MM.1S (cell line): ENCODE data around the gene SMARCAD1.

ENCODE experiments used
- DNase-seq: peaks from one replicate; pipeline ENCODE4 v3.0.0-alpha.2; 2015
- H2AFZ ChIP-seq: fragments of 300-600 bp; sonication (generic); 2 replicates; pipeline ENCODE4 v1.6.0; 2016; ENCODE audit warnings: antibody characterized with exemption, low read length
- H3F3A ChIP-seq: fragments of 300-600 bp; sonication (generic); 2 replicates; pipeline ENCODE4 v1.6.1; 2016; ENCODE audit warnings: mild to moderate bottlenecking, antibody characterized with exemption, low read length, moderate library complexity, mixed read lengths; ENCODE audit not compliant: insufficient read depth
- H3K27ac ChIP-seq: fragments of 300-600 bp; sonication (generic); 2 replicates; pipeline ENCODE4 v1.5.1; 2016; ENCODE audit warnings: mild to moderate bottlenecking, low read length
- H3K27me3 ChIP-seq: fragments of 300-600 bp; sonication (generic); replicated peaks from 2 replicates; pipeline ENCODE4 v1.6.0; 2016; ENCODE audit warnings: low read length; ENCODE audit not compliant: insufficient read depth
- H3K36me3 ChIP-seq: fragments of 300-600 bp; sonication (generic); replicated peaks from 2 replicates; pipeline ENCODE4 v1.6.1; 2016; ENCODE audit warnings: mild to moderate bottlenecking, low read length, mixed read lengths; ENCODE audit not compliant: insufficient read depth
- H3K4me1 ChIP-seq: fragments of 300-600 bp; sonication (generic); 2 replicates; pipeline ENCODE4 v1.6.1; 2016; ENCODE audit warnings: low read length, mixed read lengths
- H3K4me2 ChIP-seq: fragments of 300-600 bp; sonication (generic); 2 replicates; pipeline ENCODE4 v1.6.0; 2016; ENCODE audit warnings: low read depth, low read length
- H3K4me3 ChIP-seq: fragments of 300-600 bp; sonication (generic); 2 replicates; pipeline ENCODE4 v1.5.1; 2016; ENCODE audit warnings: low read length, mixed read lengths
- H3K79me2 ChIP-seq: fragments of 300-600 bp; sonication (generic); 2 replicates; pipeline ENCODE4 v1.6.1; 2016; ENCODE audit warnings: mixed run types, low read length, mixed read lengths
- H3K9ac ChIP-seq: fragments of 300-600 bp; sonication (generic); 2 replicates; pipeline ENCODE4 v1.6.1; 2016; ENCODE audit warnings: low read length, mixed read lengths
- H3K9me2 ChIP-seq: fragments of 300-600 bp; sonication (generic); replicated peaks from 2 replicates; pipeline ENCODE4 v1.6.1; 2016; ENCODE audit warnings: mild to moderate bottlenecking, low read length, mixed read lengths; ENCODE audit not compliant: insufficient read depth
- H3K9me3 ChIP-seq: fragments of 300-600 bp; sonication (generic); replicated peaks from 2 replicates; pipeline ENCODE4 v1.6.1; 2016; ENCODE audit warnings: mild to moderate bottlenecking, low read length, mixed read lengths; ENCODE audit not compliant: insufficient read depth
- H4K20me1 ChIP-seq: fragments of 300-600 bp; sonication (generic); 2 replicates; pipeline ENCODE4 v1.6.1; 2016; ENCODE audit warnings: mild to moderate bottlenecking, low read length, moderate library complexity, mixed read lengths; ENCODE audit not compliant: insufficient read depth
- EZH2 ChIP-seq: fragments of 300-600 bp; sonication (generic); optimal IDR thresholded peaks from 2 replicates; pipeline ENCODE3; 2017; ENCODE audit warnings: low read depth, mild to moderate bottlenecking, antibody characterized with exemption, low read length, mixed read lengths
- EZH2phosphoT487 ChIP-seq: fragments of 300-600 bp; sonication (generic); IDR thresholded peaks from 2 replicates; pipeline ENCODE4 v1.6.1; 2018; ENCODE audit warnings: antibody characterized with exemption, low read length
- TF ChIP-seq, protein P1 (sequence below): fragments of 300-600 bp; sonication (generic); IDR thresholded peaks from 2 replicates; pipeline ENCODE4 v1.5.1; 2016; ENCODE audit warnings: antibody characterized with exemption, low read length, mixed read lengths

SMARCAD1 gene

DNA sequence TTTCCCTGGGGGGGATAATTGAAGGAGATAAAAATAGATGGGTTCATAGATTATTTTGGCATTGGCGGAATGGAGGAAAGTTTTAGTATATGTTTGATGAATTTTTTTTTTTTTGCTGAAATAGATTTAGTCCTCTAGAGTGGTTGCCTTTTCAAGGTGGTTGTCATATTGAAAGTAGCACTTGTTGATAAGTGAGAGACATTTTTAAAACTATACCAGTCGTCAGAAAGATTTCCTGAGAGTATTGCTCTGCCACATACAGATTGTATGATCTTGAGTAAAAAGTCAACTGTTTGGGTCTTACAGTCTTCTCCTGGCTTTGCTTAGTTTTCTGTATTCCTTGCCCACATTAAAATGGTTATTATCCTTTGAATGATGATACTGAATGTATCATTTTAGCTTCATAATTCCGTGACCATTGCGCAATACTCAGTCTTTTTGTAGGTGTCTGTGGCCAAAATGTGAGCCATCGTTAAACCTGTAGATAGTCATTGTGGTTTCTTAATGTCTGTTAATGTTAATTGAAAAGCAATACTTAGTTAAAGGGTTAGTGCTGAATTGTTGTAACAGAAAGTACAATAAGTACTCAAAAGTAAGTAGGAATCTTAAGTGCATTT, 7.1 kb downstream of the SMARCAD1 start:
- no peak overlapping the region for H3K4me3 ChIP-seq
- H3K4me1 ChIP-seq, result no peaks in the 10 kb centered on the region
- H3K9me3 ChIP-seq, result no peaks in the 10 kb centered on the region
- no peaks in the 10 kb centered on the region for H3K27me3 ChIP-seq
- H2AFZ ChIP-seq, result no peak overlapping the region
- H4K20me1 ChIP-seq, result no peaks in the 10 kb centered on the region
- TF ChIP-seq EZH2phosphoT487 (no peak), EZH2 (no peak)
- TF ChIP-seq, protein P1, sequence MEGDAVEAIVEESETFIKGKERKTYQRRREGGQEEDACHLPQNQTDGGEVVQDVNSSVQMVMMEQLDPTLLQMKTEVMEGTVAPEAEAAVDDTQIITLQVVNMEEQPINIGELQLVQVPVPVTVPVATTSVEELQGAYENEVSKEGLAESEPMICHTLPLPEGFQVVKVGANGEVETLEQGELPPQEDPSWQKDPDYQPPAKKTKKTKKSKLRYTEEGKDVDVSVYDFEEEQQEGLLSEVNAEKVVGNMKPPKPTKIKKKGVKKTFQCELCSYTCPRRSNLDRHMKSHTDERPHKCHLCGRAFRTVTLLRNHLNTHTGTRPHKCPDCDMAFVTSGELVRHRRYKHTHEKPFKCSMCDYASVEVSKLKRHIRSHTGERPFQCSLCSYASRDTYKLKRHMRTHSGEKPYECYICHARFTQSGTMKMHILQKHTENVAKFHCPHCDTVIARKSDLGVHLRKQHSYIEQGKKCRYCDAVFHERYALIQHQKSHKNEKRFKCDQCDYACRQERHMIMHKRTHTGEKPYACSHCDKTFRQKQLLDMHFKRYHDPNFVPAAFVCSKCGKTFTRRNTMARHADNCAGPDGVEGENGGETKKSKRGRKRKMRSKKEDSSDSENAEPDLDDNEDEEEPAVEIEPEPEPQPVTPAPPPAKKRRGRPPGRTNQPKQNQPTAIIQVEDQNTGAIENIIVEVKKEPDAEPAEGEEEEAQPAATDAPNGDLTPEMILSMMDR, result no peak
- H3K9me2 ChIP-seq, result no peaks in the 10 kb centered on the region
- no peak overlapping the region for H3K4me2 ChIP-seq
- H3K79me2 ChIP-seq, result peaks cover 46% of the 10 kb centered on the region
- no peaks in the 10 kb centered on the region for H3F3A ChIP-seq
- H3K36me3 ChIP-seq, result peaks cover 12% of the 10 kb centered on the region
- no peak overlapping the region for H3K9ac ChIP-seq
- no peak overlapping the region for H3K27ac ChIP-seq
- DNase-seq, result no peak

DNA sequence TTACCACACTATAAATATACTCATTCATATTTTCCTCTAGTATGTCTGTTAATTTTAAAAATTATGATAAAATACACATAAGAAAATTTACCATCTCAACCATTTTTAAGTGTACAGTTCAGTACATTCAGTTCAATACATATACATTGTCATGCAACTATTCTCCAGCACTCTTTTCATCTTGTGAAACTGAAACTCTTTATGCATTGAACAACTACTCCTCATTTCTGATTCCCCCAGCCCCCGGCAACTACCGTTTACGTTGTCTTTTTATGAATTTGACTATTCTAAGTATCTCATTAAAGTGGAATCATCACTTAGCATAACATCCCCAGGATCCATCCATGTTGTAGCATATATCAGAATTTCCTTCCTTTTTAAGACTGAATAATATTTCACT, 8.7 kb downstream of the SMARCAD1 start:
- peaks cover 8% of the 10 kb centered on the region for H3K36me3 ChIP-seq
- H3K9me3 ChIP-seq, result no peaks in the 10 kb centered on the region
- H3K27me3 ChIP-seq, result no peaks in the 10 kb centered on the region
- H3F3A ChIP-seq, result no peaks in the 10 kb centered on the region
- H2AFZ ChIP-seq, result no peak overlapping the region
- TF ChIP-seq EZH2 (no peak), EZH2phosphoT487 (no peak)
- TF ChIP-seq, protein P1, result no peak
- H3K4me2 ChIP-seq, result no peak overlapping the region
- H3K79me2 ChIP-seq, result peaks cover 38% of the 10 kb centered on the region
- no peaks in the 10 kb centered on the region for H4K20me1 ChIP-seq
- DNase-seq, result no peak
- H3K9ac ChIP-seq, result no peak overlapping the region
- H3K27ac ChIP-seq, result no peak overlapping the region
- no peaks in the 10 kb centered on the region for H3K4me1 ChIP-seq
- no peak overlapping the region for H3K4me3 ChIP-seq
- no peaks in the 10 kb centered on the region for H3K9me2 ChIP-seq

DNA sequence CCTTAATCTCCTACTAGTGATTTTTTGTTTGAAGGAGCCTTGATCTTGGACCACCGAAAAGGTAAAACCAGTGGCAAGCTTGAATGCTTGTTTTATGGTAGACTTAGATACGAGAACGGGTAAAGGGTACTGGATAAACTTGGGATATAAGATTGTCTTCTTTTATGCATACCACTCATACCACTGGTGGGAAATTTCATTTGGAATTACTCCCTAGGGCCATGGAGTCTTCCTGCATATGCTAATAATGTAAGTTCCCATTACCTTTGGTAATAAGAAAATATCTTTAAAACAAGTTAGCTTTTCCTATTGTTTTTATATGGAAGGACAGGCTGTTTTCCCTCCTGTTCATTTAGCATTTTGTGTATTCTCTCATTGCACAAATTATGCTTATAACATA, 11.7 kb downstream of the SMARCAD1 start:
- 0 out of 2 replicates have a peak, but pooled peaks cover 3% of the 10 kb centered on the region for H3K36me3 ChIP-seq
- no peak for TF ChIP-seq EZH2phosphoT487
- TF ChIP-seq, protein P1, result no peak
- no peak for TF ChIP-seq EZH2
- no peaks in the 10 kb centered on the region for H3F3A ChIP-seq
- H3K79me2 ChIP-seq, result peaks cover 26% of the 10 kb centered on the region
- no peaks in the 10 kb centered on the region for H3K9me2 ChIP-seq
- no peak overlapping the region for H2AFZ ChIP-seq
- no peak overlapping the region for H3K4me2 ChIP-seq
- H3K4me3 ChIP-seq, result no peak overlapping the region
- no peaks in the 10 kb centered on the region for H3K4me1 ChIP-seq
- H3K9ac ChIP-seq, result no peak overlapping the region
- H3K27me3 ChIP-seq, result no peaks in the 10 kb centered on the region
- H4K20me1 ChIP-seq, result no peaks in the 10 kb centered on the region
- H3K27ac ChIP-seq, result no peak overlapping the region
- no peak for DNase-seq
- H3K9me3 ChIP-seq, result no peaks in the 10 kb centered on the region
